AG04450 (cell line): ENCODE data around the gene ELP4. TPM values are rescaled to one million over a fixed set of nuclear protein-coding genes. Genes with fewer than 3 reads are reported as not detected.
"Not testable (repeated sequence)": the region's sequence is repeated elsewhere in the genome, so short reads cannot be mapped to it uniquely, and the experiment has no call there.

Experiments
- CTCF ChIA-PET: fragments of 300-600, 350-600 bp; formaldehyde crosslinking; extraction: SDS; loops from one replicate; lab custom pipeline; 2022; ENCODE audit warnings: antibody characterized with exemption, inconsistent platforms; lab: Charles Lee
- POLR2A ChIA-PET: fragments of 350-600 bp; formaldehyde crosslinking; extraction: SDS; loops from one replicate; lab custom pipeline; 2021; ENCODE audit warnings: antibody characterized with exemption, inconsistent platforms; lab: Yijun Ruan, JAX
- DNase-seq: peaks from one replicate; pipeline ENCODE4 v3.0.0-alpha.2; 2011; ENCODE audit warnings: low read depth, low spot score
- H3K27ac ChIP-seq: one replicate; pipeline ENCODE4 v1.5.1; 2012; ENCODE audit warnings: low read depth, low read length, control low read depth
- H3K27me3 ChIP-seq: one replicate; pipeline ENCODE4 v1.6.0; 2012; ENCODE audit warnings: low read length; ENCODE audit not compliant: control insufficient read depth, insufficient read depth
- H3K4me3 ChIP-seq: 2 replicates; pipeline ENCODE4 v1.5.1; 2011; ENCODE audit warnings: mild to moderate bottlenecking, low read depth, low read length, control low read depth
- H3K9me3 ChIP-seq: 2 replicates; pipeline ENCODE4 v1.5.1; 2012; ENCODE audit warnings: low read length; ENCODE audit not compliant: control insufficient read depth, insufficient read depth
- polyA plus RNA-seq: library from polyadenylated mRNA; depleted of rRNA; stranded (reverse); fragments of >200 nt; gene quantifications from 2 replicates; pipeline ENCODE4 v1.2.3, GENCODE V29; 2011
- TF ChIP-seq, protein P1 (sequence below): IDR thresholded peaks from 2 replicates; pipeline ENCODE4 v1.5.1; 2011; ENCODE audit warnings: low read depth, low read length, control low read depth, inconsistent platforms

The ELP4 gene
- polyA plus RNA-seq, 1 experiment = 15.5 TPM

DNA sequence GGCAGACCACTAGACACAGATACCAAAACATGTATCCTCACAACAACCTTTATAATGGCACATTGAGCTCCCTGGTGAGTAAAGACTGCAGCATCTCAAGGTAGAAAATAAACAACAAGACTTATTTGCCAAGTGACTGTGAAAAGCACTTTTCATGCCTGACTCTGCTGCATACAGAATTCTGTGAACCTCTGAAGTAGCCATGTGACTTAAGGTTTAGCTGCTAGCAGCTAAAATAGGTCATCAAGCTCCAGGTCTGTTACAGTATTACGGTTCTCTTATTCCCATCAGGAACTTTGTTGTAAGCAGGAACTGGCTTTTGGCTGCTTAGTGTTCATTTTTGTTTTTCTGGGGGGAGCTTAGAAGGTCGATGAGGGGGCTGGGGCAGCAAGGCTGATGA lies 162.1 kb downstream of the ELP4 start:
- no peak overlapping the region for H3K27ac ChIP-seq
- H3K4me3 ChIP-seq = no peak overlapping the region
- CTCF ChIA-PET = no interaction called here
- no peaks in the 10 kb centered on the region for H3K9me3 ChIP-seq
- POLR2A ChIA-PET = no interaction called here
- DNase-seq = no peak
- no peaks in the 10 kb centered on the region for H3K27me3 ChIP-seq
- TF ChIP-seq, protein P1, sequence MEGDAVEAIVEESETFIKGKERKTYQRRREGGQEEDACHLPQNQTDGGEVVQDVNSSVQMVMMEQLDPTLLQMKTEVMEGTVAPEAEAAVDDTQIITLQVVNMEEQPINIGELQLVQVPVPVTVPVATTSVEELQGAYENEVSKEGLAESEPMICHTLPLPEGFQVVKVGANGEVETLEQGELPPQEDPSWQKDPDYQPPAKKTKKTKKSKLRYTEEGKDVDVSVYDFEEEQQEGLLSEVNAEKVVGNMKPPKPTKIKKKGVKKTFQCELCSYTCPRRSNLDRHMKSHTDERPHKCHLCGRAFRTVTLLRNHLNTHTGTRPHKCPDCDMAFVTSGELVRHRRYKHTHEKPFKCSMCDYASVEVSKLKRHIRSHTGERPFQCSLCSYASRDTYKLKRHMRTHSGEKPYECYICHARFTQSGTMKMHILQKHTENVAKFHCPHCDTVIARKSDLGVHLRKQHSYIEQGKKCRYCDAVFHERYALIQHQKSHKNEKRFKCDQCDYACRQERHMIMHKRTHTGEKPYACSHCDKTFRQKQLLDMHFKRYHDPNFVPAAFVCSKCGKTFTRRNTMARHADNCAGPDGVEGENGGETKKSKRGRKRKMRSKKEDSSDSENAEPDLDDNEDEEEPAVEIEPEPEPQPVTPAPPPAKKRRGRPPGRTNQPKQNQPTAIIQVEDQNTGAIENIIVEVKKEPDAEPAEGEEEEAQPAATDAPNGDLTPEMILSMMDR = no peak

- DNase-seq, POLR2A ChIA-PET: not testable (repeated sequence)
- CTCF ChIA-PET = interaction anchor here (1.4 kb wide), 1 partner anchor 32 kb away, joined by 3 read pairs; no protein-coding TSS in a partner anchor
Observed at GRCh38 chr11:31673108-31673507, 163.5 kb downstream of the ELP4 start.

DNA sequence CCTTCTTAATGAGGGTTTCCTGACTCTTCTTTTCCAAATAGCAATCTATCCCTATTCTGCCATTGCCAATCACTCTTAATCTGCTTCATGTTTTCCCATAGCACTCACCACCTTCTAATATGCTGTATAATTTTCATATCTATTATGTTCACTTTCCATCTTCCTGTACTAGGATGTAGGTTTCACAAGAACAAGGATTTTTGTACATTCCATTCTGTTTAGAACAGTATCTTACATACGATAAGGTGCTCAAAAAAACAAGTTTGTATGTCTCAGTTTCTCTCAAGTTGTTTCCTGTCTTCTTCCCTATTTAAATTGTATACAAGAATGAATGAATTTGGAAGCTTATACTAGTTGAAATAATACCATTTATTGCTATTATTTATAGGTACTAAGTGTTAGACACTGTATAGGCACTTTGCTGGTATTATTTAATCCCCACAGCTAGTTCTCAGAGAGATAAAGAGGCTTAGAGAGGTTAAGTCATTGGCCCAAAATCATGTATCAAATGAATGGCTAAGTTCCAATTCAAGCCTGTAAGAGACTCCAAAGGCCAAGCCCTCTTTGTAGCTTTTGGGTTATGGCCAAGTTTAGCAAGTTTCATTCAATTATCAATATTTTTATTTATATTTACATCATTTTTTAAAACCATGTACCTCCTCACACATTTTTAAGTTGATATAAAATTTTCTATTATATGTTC lies 166.9 kb downstream of the ELP4 start:
- TF ChIP-seq, protein P1 = no peak
- ChIA-PET POLR2A (no interaction called here), CTCF (interaction anchor here (1.2 kb wide), 1 partner anchor 282 kb away, joined by 4 read pairs; no protein-coding TSS in a partner anchor)
- Histone ChIP-seq H3K4me3 (no peak overlapping the region), H3K9me3 (no peaks in the 10 kb centered on the region), H3K27ac (no peak overlapping the region), H3K27me3 (no peaks in the 10 kb centered on the region)
- no peak for DNase-seq

More at GRCh38 chr11:31673108-31673507, 163.5 kb downstream of the ELP4 start:
- H3K27me3 ChIP-seq, H3K9me3 ChIP-seq, H3K27ac ChIP-seq, H3K4me3 ChIP-seq: not testable (repeated sequence)

DNA sequence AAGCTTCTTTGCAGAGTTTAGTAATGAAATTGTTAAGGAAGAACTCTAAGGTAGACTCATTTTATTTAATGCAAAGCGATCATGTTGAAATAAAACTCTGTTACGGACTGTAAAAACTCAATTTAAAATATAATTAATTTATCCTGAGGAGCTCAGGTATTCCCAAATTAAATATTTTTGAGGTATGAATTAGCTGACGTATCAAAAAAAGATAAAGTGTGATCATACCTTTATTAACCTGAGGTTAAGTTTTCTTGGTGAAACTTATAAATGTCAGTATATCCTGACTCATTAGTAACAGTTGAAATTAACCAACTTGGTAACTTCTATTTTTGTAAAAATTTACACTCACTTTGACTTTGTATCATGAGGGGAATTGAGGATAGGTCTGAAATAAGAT lies 171.2 kb downstream of the ELP4 start:
- Histone ChIP-seq H3K4me3 (no peak overlapping the region), H3K27ac (no peak overlapping the region), H3K9me3 (no peaks in the 10 kb centered on the region), H3K27me3 (no peaks in the 10 kb centered on the region)
- DNase-seq = no peak
- TF ChIP-seq, protein P1 = no peak
- ChIA-PET CTCF (interaction anchor here (1.3 kb wide), 1 partner anchor 40 kb away, joined by 4 read pairs; no protein-coding TSS in a partner anchor), POLR2A (no interaction called here)

DNA sequence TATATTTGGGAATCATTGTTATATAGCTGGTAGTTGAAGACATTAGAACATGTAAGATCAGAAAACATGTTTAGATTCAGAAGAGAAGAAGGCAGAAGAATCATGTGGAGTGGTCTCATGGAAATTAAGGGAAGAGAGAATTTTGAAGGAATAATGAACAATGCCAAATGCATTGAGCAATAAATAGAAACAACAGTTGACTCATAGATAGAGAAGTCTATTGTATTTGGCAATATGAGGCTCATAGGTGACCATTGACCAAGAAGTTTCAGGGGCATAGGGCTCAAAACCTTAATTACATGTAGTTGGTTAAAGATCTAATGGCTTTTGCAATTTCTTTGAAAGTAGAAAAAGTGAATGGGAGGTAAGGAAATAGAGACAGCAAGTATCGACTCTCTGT lies 177.7 kb downstream of the ELP4 start:
- H3K27me3 ChIP-seq = no peaks in the 10 kb centered on the region
- H3K4me3 ChIP-seq = no peak overlapping the region
- no peaks in the 10 kb centered on the region for H3K9me3 ChIP-seq
- CTCF ChIA-PET = no interaction called here
- POLR2A ChIA-PET = no interaction called here
- H3K27ac ChIP-seq = no peak overlapping the region
- no peak for DNase-seq
- TF ChIP-seq, protein P1 = no peak
